Stimulated activated CD4-positive, alpha-beta T cell treated with anti-CD3 and anti-CD28 coated beads, Interleukin-15, amount 100 ng/mL, for 24 hours (primary cell): ENCODE results near the gene VANGL2.

Experiments used
- DNase-seq: peaks from one replicate; pipeline ENCODE4 v3.0.0-alpha.2; 2020

The VANGL2 gene

DNA sequence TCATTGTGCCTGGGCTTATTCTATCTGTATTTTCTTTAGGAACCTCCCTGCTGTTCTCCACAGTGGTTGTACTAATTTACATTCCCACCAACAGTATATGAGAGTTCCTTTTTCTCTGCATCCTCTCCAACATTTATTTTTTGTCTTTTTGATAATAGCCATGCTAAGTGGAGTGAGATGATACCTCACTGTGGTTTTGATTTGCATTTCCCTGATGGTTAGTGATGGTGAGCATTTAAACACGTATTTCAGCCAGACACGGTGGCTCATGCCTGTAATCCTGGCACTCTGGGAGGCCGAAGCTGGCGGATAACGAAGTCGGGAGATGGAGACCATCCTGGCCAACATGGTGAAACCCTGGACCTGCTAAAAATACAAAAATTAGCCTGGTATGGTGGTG is 64.8 kb downstream of the VANGL2 start:
- DNase-seq: no peak

DNA sequence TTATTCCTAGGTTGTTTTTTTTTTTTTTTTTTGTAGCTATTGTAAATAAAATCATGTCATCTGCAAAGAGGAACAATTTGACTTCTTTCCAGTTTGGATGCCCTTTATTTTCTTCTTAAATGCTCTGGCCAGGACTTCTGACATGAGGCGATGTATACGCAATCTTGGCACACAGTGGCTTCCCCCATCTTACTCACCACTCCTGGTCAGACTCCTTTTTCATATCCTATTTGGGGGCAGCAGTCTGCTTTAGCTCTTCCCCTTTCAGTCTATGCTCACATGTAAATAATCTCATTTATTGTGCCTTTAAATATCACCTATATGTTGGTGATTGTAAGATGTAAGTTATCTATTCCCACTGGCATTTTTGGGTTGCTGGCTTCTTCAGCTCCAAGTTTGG is 66.6 kb downstream of the VANGL2 start:
- no peak for DNase-seq

GRCh38 chr1:160467576-160467975 is 67.2 kb downstream of the VANGL2 start:
- DNase-seq: no peak

GRCh38 chr1:160471253-160471652 is 70.9 kb downstream of the VANGL2 start:
- DNase-seq: no peak

DNA sequence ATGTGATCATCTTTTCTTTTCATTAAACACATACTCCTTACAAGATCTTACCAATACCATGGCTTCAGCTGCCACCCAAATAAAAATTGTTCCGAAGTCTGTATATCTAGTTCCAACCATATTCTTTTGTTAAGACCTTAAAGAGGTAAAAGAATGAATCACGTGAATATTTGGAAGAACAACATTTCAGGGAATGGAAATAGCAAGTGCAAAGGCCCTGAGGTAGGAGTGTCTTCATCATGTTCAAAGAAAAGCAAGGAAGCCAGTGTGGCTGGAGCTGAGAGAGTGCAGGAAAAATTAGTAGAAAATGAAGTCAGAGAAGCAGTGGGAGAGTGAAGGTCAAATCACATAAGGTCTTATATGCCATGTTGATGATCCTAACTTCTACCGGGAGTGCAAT is 71.7 kb downstream of the VANGL2 start:
- no peak for DNase-seq

GRCh38 chr1:160474392-160475242 is 74.3 kb downstream of the VANGL2 start:
- DNase-seq: peak; percentile 32
